Astrocyte (in vitro differentiated cells and primary cell): ENCODE data around the gene MTHFSD. TPM values are rescaled to one million over a fixed set of nuclear protein-coding genes. Genes with fewer than 3 reads are reported as not detected.

ENCODE experiments used
- DNase-seq: peaks from one replicate; pipeline ENCODE4 v3.0.0-alpha.2; 2010; ENCODE audit warnings: low read depth
- FAIRE-seq: peaks from 2 replicates; lab custom pipeline; 2011; peaks lifted over from hg19 to GRCh38; lab: Jason Lieb, UNC
- H2AFZ ChIP-seq: 2 replicates; pipeline ENCODE4 v1.6.0; 2012; ENCODE audit warnings: low read depth, low read length, inconsistent platforms
- H3K27ac ChIP-seq: 2 replicates; pipeline ENCODE4 v1.5.1; 2011; ENCODE audit warnings: low read depth, low read length, inconsistent platforms
- H3K27me3 ChIP-seq: 2 replicates; pipeline ENCODE4 v1.6.0; 2011; ENCODE audit warnings: low read length, inconsistent platforms; ENCODE audit not compliant: insufficient read depth
- H3K36me3 ChIP-seq: 2 replicates; pipeline ENCODE4 v1.5.1; 2011; ENCODE audit warnings: low read length, inconsistent platforms; ENCODE audit not compliant: insufficient read depth
- H3K4me1 ChIP-seq: 2 replicates; pipeline ENCODE4 v1.5.1; 2011; ENCODE audit warnings: low read length, inconsistent platforms; ENCODE audit not compliant: insufficient read depth
- H3K4me2 ChIP-seq: 2 replicates; pipeline ENCODE4 v1.6.0; 2012; ENCODE audit warnings: low read length, inconsistent platforms
- H3K4me3 ChIP-seq: 2 replicates; pipeline ENCODE4 v1.5.1; 2011; ENCODE audit warnings: low read depth, mild to moderate bottlenecking, low read length, inconsistent platforms; ENCODE audit not compliant: insufficient read depth
- H3K79me2 ChIP-seq: 2 replicates; pipeline ENCODE4 v1.6.0; 2012; ENCODE audit warnings: mild to moderate bottlenecking, low read length, inconsistent platforms; ENCODE audit not compliant: insufficient read depth
- H3K9ac ChIP-seq: 2 replicates; pipeline ENCODE4 v1.6.0; 2012; ENCODE audit warnings: mild to moderate bottlenecking, low read length, inconsistent platforms
- H3K9me3 ChIP-seq: 2 replicates; pipeline ENCODE4 v1.5.1; 2012; ENCODE audit warnings: low read depth, mild to moderate bottlenecking, low read length, inconsistent platforms; ENCODE audit not compliant: insufficient read depth
- H4K20me1 ChIP-seq: 2 replicates; pipeline ENCODE4 v1.6.0; 2012; ENCODE audit warnings: low read length, inconsistent platforms; ENCODE audit not compliant: insufficient read depth
- H3K27ac Mint-ChIP-seq: one replicate; pipeline ENCODE4 v1.8.0; 2021; ENCODE audit warnings: mild to moderate bottlenecking, mixed read lengths; ENCODE audit not compliant: unreplicated experiment
- H3K27me3 Mint-ChIP-seq: one replicate; pipeline ENCODE4 v1.8.0; 2021; ENCODE audit warnings: low read depth, mixed read lengths; ENCODE audit not compliant: unreplicated experiment
- H3K36me3 Mint-ChIP-seq: one replicate; pipeline ENCODE4 v1.8.0; 2021; ENCODE audit warnings: low read depth, mixed read lengths; ENCODE audit not compliant: unreplicated experiment
- H3K4me1 Mint-ChIP-seq: one replicate; pipeline ENCODE4 v1.8.0; 2021; ENCODE audit warnings: low read depth, mixed read lengths; ENCODE audit not compliant: unreplicated experiment
- H3K4me3 Mint-ChIP-seq: one replicate; pipeline ENCODE4 v1.8.0; 2021; ENCODE audit warnings: mild to moderate bottlenecking, moderate library complexity, mixed read lengths; ENCODE audit not compliant: unreplicated experiment
- H3K9me3 Mint-ChIP-seq: one replicate; pipeline ENCODE4 v1.8.0; 2021; ENCODE audit warnings: mild to moderate bottlenecking, mixed read lengths; ENCODE audit not compliant: unreplicated experiment
- CTCF ChIP-seq: IDR thresholded peaks from 2 replicates; pipeline ENCODE4 v1.5.1; 2011; ENCODE audit warnings: low read depth, mild to moderate bottlenecking, inconsistent platforms, low read length, moderate library complexity; ENCODE audit not compliant: insufficient read depth
- EZH2 ChIP-seq: IDR thresholded peaks from 2 replicates; pipeline ENCODE4 v1.6.1; 2012; ENCODE audit warnings: mild to moderate bottlenecking, low read length, inconsistent platforms; ENCODE audit not compliant: insufficient read depth
- total RNA-seq: library from RNA; stranded (reverse); gene quantifications from 2 replicates; pipeline ENCODE4 v1.2.1, GENCODE V29; 2021

MTHFSD gene
- total RNA-seq, 1 donor from 2014 or later: 15.6 TPM

GRCh38 chr16:86563469-86564345 is 8.7 kb upstream of the MTHFSD start:
- Histone ChIP-seq H3K79me2 (peaks cover 40% of the 10 kb centered on the region), H3K27me3 (no peaks in the 10 kb centered on the region), H3K9me3 (no peaks in the 10 kb centered on the region), H3K4me2 (peak overlapping the region; percentile 93), H3K36me3 (no peaks in the 10 kb centered on the region), H3K9ac (peak overlapping the region; percentile 81), H4K20me1 (peaks cover 4% of the 10 kb centered on the region), H3K4me1 (peaks cover 17% of the 10 kb centered on the region), H3K4me3 (peak overlapping the region; percentile 55), H3K27ac (peak overlapping the region; percentile 27), H2AFZ (peak overlapping the region; percentile 60)
- peak; percentile 62 for DNase-seq
- Mint-ChIP-seq H3K4me1 (peaks cover 3% of the 10 kb centered on the region), H3K9me3 (no peaks in the 10 kb centered on the region), H3K27ac (no peak overlapping the region), H3K36me3 (no peaks in the 10 kb centered on the region), H3K4me3 (peak overlapping the region; percentile 82), H3K27me3 (peaks cover 25% of the 10 kb centered on the region)
- peak; percentile 41 for FAIRE-seq
- TF ChIP-seq CTCF (peak; percentile 100), EZH2 (no peak)

GRCh38 chr16:86562356-86562755 is 7.3 kb upstream of the MTHFSD start:
- no peak for FAIRE-seq

More at GRCh38 chr16:86562356-86562755, 7.3 kb upstream of the MTHFSD start:
- Histone ChIP-seq H3K9me3 (no peaks in the 10 kb centered on the region), H2AFZ (no peak overlapping the region), H3K27me3 (no peaks in the 10 kb centered on the region), H3K9ac (no peak overlapping the region), H3K4me2 (no peak overlapping the region), H3K79me2 (peaks cover 27% of the 10 kb centered on the region), H3K36me3 (no peaks in the 10 kb centered on the region), H3K27ac (no peak overlapping the region), H3K4me3 (no peak overlapping the region), H4K20me1 (no peaks in the 10 kb centered on the region), H3K4me1 (peaks cover 17% of the 10 kb centered on the region)
- Mint-ChIP-seq H3K4me3 (no peak overlapping the region), H3K27me3 (peaks cover 34% of the 10 kb centered on the region), H3K4me1 (peaks cover 3% of the 10 kb centered on the region), H3K36me3 (no peaks in the 10 kb centered on the region), H3K27ac (no peak overlapping the region), H3K9me3 (no peaks in the 10 kb centered on the region)
- DNase-seq: no peak
- TF ChIP-seq CTCF: no peak
- TF ChIP-seq EZH2: no peak
